Stimulated activated CD8-positive, alpha-beta memory T cell treated with anti-CD3 and anti-CD28 coated beads, Interleukin-2, amount 100 ng/mL, for 48 hours (primary cell): ENCODE measurements around the gene MALSU1.
"Not testable (repeated sequence)": the region's sequence is repeated elsewhere in the genome, so short reads cannot be mapped to it uniquely, and the experiment has no call there.

Experiments used
- DNase-seq, 2 donors: peaks; one replicate each; pipeline ENCODE4 v3.0.0-alpha.2; 2020; ENCODE audit warnings: low read depth in 2 of 2

MALSU1 gene

GRCh38 chr7:23285657-23286646, 13.2 kb upstream of the MALSU1 start:
- no peak for DNase-seq

- no peak for DNase-seq
These were observed 11.5 kb upstream of the MALSU1 start for GRCh38 chr7:23287612-23288011.

- no peak for DNase-seq
These were observed 8.1 kb upstream of the MALSU1 start for GRCh38 chr7:23290993-23291392.

- no peak for DNase-seq
These were observed 7.1 kb upstream of the MALSU1 start for GRCh38 chr7:23291957-23292560.

- no peak for DNase-seq
These were observed 6.5 kb upstream of the MALSU1 start for GRCh38 chr7:23292623-23293022.

- DNase-seq, result no peak
These were observed 5.6 kb upstream of the MALSU1 start for GRCh38 chr7:23293500-23294073.

GRCh38 chr7:23294549-23295400, 4.4 kb upstream of the MALSU1 start:
- DNase-seq, result no peak

GRCh38 chr7:23295401-23295697, 3.8 kb upstream of the MALSU1 start:
- DNase-seq, result no peak

GRCh38 chr7:23298141-23298881, 828 bp upstream of the MALSU1 start:
- no peak for DNase-seq

GRCh38 chr7:23299770-23300300, 696 bp downstream of the MALSU1 start:
- no peak for DNase-seq

- no peak for DNase-seq
These were observed 7.9 kb downstream of the MALSU1 start for GRCh38 chr7:23306936-23307521.

GRCh38 chr7:23308754-23309153, 9.6 kb downstream of the MALSU1 start:
- no peak for DNase-seq

- DNase-seq, result not testable (repeated sequence)
These were observed 13.0 kb downstream of the MALSU1 start for GRCh38 chr7:23312141-23312540.

- DNase-seq, result no peak
These were observed 16.2 kb downstream of the MALSU1 start for GRCh38 chr7:23315366-23315765.

GRCh38 chr7:23331132-23331531, 32.0 kb downstream of the MALSU1 start:
- no peak for DNase-seq

GRCh38 chr7:23332193-23332592, 33.1 kb downstream of the MALSU1 start:
- DNase-seq, result no peak

- no peak for DNase-seq
These were observed 33.9 kb downstream of the MALSU1 start for GRCh38 chr7:23332910-23333612.

GRCh38 chr7:23333671-23334246, 34.6 kb downstream of the MALSU1 start:
- no peak for DNase-seq

GRCh38 chr7:23334482-23335056, 35.4 kb downstream of the MALSU1 start:
- DNase-seq, result no peak
